Right renal pelvis (tissue), 4 donors: Measurements from ENCODE around the gene LINGO4. TPM values are rescaled to one million over a fixed set of nuclear protein-coding genes. Genes with fewer than 3 reads are reported as not detected.

Source experiments
- DNase-seq, 4 donors: peaks; one replicate each; pipeline ENCODE4 v3.0.0-alpha.2; 2013; ENCODE audit warnings: low read depth in 4 of 4, low spot score in 3 of 4, missing footprints in 1 of 4
- polyA plus RNA-seq, 4 donors: library from polyadenylated mRNA; unstranded; fragments of 120-200 nt; gene quantifications; one replicate each; pipeline ENCODE4 v1.2.1, GENCODE V29; 2013; ENCODE audit not compliant: insufficient read length in 4 of 4

Gene LINGO4
- polyA plus RNA-seq, 4 donors, result 0.03 TPM; not detected in 3

- DNase-seq, result no peak
Measured at GRCh38 chr1:151835596-151835995, 30.4 kb upstream of the LINGO4 start.

DNA sequence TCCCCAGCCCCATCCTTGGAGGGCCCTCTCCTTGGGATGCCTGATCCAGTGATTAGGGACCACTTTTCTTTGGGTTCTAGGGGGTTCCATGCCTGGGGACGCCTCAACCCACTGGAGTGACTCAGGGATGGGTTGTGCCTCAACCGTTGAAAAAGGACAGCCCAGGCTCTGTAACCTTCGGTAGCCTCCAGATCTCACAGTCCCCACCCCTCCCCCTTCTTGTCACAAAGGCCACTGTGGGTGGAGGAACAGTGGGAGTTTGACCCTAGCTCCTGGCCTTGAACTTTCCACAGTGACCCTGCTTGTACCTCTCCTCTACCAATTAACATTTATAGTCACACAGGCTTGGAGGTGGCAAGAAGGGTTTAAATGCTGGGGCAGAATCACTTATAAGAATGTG is 29.0 kb upstream of the LINGO4 start:
- no peak for DNase-seq

DNA sequence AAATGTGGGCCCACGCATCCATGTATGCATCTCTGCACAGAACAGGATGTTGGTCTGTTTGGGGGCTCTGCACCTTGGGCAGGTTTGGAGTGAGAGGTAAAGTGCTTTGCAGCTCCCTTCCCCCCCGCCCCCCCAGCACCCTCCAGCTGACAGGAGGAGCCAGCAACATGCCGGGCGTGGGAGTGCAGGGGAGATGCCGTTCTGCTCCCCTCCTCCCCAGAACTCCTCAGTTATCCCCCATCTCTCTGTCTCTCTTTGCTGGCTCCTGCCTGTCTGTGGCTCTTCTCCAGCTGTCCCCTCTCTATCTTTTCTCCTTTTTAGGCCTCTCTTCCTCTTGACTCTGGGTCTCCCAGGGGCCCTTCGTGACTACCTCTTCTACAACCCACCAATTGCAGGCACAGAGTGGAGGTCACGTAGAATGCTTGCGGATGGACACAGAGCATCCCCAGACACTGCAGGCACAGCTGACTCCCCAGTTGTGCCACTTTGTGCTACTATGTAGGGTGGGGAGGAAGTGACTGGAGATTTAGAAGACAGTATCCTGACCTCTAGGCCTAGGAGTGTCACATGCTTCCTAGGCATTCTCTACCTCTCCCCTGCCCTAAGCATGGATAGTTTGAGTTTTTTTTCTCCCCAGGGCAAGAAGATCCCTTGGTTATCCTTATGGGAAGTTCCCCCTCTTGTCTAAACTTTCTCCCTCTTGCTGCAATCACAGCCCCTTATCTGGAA is 28.1 kb upstream of the LINGO4 start:
- DNase-seq, result no peak

GRCh38 chr1:151832318-151832980 is 27.2 kb upstream of the LINGO4 start:
- DNase-seq, result no peak

DNA sequence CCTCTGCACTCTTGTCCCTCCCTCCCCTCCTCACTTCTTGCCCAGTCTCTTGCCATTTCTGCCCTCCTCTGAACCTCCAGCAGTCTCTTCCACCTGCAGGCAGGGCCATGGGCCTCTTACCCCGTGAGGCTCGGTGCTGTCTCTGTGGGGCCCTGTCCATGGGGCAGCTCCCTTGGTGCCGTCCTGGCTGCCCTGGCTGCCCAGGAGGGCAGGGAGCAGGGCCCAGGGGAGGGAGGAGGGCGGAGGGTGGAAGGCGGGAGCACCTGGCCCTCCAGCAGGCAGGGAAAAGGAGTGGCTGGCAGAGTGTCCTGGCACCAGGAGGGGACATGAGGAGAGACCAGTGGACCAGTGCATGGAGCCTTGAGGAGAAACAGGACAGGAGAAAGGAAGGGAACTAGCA is 26.4 kb upstream of the LINGO4 start, which contains the start of gene RORC:
TSS of gene RORC (minus strand) at position 198 of the 400 bp plus-strand sequence. CDS start at position 160, 38 bp downstream.
- no peak for DNase-seq

DNA sequence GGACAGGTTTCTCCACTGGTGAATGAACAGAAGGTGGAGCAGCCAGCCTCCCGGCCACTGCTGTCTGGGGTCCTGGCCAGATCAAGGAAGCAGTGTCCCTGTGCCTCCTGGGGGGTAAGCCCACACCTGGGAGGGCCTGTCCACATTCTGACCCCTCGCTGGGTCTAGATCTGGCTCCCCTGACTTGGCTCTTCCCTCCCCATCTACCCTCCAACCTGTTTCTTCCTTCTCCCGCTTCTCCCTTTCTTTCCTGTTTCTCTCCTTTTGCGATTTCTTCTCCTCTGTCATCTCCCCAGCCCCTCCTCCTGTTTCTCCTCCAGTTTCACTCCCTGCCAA is 26.0 kb upstream of the LINGO4 start:
- no peak for DNase-seq

DNA sequence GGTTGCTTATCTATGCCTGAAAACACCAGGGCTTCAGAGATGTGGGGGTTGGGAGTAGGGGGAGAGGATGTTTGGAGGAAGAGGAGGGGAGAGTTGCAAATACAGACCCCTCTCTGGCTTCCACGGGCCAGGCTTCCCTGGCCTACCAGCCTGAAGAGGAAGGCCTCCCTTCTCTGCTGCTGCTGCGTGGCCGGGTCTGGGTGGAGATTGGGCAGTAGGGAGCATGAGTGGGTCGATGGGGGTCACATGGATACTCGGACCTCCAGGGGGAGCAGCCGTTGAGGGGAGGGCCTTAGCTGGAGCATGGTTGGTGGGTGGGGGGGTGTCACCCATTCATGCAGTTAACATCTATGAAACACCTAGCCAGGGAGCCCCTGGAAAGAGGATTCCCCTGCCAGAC is 24.8 kb upstream of the LINGO4 start:
- no peak for DNase-seq

- no peak for DNase-seq
Measured at GRCh38 chr1:151829352-151830046, 24.3 kb upstream of the LINGO4 start.

- DNase-seq, result peak in 1 of 4 donors; percentile 40
Measured at GRCh38 chr1:151828921-151829320, 23.7 kb upstream of the LINGO4 start.

DNA sequence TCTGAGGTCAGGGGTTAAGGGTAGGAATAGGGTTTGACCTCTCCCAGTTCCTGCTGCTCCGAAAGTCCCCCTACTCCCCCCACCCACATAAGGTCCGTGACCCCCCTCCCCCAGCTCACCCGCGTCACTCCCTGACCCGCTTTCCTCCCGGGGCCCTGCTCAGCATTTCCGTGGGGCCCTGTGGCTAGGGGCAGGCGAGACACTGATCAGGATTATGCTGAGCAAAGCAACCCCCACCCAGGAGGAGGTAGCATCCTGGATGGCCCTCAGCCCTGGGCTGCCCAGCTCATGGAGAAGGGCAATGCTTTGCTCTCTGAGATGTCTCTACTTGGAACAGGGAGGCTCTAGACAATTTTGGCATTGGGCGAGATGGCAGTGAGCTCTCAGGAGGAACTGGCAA is 22.6 kb upstream of the LINGO4 start:
- DNase-seq, result no peak

GRCh38 chr1:151825751-151826660 is 20.8 kb upstream of the LINGO4 start:
- no peak for DNase-seq

- no peak for DNase-seq
Measured at GRCh38 chr1:151825204-151825603, 20.0 kb upstream of the LINGO4 start.

- DNase-seq, result no peak
Measured at GRCh38 chr1:151823175-151823574, 18.0 kb upstream of the LINGO4 start.

DNA sequence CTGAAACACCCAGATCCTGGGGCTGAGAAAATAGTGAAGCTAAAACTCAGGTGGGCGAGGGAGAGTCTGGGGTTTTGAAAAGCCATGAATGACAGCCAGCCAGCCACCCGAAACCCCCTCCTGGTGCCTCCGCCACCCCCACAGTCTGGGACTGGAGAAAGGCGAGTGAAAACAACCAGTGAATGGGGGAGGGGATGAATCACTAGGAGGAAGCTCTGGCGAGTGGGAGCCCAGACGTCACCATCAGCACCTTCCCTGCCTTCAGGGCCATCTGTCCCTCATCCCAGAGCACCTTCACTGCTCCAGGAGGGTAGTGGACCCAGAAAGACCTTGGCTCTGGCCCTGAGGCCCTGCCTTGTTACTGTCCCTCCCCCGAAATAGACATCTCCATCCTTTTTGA is 17.2 kb upstream of the LINGO4 start:
- no peak for DNase-seq

DNA sequence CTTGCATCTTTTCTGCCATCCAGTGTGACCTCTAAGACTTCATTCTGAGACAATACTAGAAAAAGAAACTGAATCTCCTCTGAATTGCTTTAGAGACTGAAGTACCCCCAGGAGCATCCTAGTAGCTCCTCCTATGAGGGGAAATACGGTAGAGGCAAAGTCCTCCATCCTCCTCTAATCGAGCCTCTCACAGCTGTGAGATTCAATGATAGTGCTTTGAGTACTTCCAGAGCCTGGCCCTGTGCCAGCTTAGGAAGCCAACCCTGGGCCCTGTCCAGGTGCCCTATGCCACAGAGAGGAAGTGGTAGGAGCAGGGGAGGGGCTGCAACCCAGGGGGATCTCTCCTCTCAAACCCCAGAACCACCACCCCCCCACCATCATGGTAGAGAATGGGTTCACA is 15.7 kb upstream of the LINGO4 start:
- no peak for DNase-seq

DNA sequence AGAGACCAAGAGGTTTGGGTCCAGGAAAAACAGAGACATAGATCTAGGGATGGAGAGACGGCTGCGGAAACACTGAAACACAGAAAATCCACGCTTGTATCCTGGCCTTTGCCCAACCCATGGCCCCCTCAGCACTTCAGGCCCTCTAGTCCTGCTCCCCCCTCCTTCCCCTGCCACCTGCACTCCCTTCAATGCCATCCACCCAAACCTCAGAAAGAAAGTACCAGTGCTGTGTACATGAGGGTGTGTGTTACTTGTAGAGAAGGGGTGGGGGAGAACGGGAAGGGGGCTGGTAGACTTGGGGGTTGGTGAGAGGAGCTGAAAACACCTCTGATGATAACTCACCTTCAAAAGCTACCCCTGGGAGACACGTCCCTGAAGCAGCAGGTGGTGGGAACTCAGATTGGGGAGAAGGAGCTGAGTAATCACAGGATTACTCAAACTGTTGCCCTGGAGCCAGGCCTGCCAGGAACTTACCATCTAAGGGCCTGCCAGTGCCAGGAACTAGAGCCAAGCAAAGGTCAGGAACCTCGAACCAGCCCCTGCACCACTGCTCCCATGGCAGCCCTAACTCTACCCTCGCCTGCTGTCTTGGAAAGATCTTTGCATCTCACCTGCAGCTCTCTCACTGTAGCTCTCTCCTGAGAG is 14.9 kb upstream of the LINGO4 start:
- DNase-seq, result no peak

DNA sequence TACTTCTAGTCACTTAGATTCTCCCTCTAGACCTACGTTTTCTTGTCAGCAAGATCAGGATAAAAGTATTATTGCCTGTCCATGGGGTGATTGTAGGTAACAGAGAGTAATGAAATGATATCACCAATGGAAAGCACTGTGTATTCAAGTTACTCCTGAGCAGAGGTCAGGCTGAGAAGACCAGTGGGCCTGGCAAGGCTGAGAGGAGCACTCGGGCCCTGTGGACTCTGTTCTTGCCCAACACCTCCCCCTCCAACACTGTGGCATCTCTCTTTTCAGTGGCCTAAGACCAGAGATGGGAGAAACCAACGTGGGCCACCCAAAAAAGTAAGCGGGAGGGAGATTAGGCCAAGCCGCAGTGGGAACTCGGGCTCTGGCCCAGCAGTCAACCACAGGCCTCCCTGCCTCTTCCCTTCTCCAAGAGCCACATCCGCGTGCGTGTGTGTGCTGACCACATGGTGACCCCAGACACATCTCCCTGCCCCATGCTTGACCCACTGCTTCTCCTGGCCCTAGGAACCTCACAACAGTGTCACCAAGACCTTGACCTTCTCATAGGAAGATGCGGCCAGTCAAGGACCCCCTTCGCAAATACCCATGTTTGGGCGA is 14.1 kb upstream of the LINGO4 start:
- no peak for DNase-seq

DNA sequence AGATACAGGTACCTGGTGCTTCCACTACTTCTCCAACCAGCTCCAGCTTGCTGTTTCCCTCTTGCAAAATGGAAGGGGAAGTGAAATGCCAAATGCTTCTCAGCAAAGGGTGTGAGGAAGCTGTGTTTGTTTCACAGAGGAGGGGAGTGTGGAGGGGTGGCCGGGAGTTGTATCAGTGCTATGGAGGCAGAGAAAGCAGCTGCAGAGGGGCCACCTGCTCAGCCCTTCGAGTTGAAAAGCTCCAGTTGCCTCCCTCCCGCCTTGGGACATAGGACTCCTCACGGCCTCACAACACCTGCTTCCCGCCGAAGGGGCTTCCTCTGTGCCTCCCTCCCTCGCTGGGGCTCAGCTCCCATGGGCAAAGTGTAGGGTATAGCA is 12.1 kb upstream of the LINGO4 start:
- no peak for DNase-seq

DNA sequence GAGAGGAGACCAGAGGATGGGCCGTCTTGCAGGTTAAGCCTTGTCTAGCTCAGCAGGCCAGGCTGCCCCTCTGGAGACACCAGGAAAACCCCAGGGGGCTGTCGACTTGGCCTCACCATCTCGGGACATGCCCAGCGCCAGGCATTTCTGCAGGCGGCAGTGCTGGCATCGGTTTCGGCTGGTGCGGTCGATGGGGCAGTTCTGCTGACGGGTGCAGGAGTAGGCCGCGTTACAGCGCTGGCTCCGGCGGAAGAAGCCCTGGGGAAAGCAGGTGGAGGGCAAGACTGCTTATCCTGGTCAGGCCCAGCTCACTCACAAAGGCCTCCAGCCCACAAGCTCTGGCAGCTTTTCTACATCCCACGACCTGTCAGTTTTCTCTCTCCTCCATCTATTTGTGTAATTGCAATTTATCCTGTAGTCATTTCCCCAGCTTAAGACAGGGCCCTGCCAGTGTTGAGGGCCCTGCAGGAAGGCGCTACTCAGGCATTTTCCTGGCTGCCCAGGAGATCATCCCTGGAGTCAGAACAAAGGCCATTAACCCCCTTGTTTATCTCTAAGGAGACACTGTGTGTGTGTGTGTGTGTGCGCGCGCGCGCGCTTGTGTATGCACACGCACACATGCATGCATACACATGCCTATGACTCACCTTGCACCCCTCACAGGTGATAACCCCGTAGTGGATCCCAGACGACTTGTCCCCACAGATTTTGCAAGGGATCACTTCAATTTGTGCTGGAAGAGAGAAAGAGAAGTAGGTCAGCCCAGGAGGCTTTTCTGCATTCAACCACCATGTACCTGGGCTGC is 11.5 kb upstream of the LINGO4 start:
- no peak for DNase-seq
